Peyer's patch (tissue), 4 donors: ENCODE measurements around the gene C16orf89.
"Not testable (repeated sequence)": the region's sequence is repeated elsewhere in the genome, so short reads cannot be mapped to it uniquely, and the experiment has no call there.

Source experiments
- CTCF ChIP-seq, 6 experiments: fragments of 450-650 bp in 4 of 6; fragments of 200-600 bp in 2 of 6; sonication (generic) in 1 of 6; IDR thresholded peaks; one replicate each; pipeline ENCODE4 v1.5.1; 2017 to 2019; ENCODE audit warnings: antibody characterized with exemption in 6 of 6, mild to moderate bottlenecking in 3 of 6, moderate library complexity in 1 of 6
- POLR2A ChIP-seq, 2 donors: fragments of 450-650 bp; IDR thresholded peaks; one replicate each; pipeline ENCODE4 v1.5.1; 2017; ENCODE audit warnings: antibody characterized with exemption in 2 of 2, mild to moderate bottlenecking in 2 of 2, moderate library complexity in 2 of 2

- TF ChIP-seq CTCF, POLR2A (IDR thresholded peaks at IDR 0.05): not testable (repeated sequence)
Measured at GRCh38 chr16:5088086-5088790, 22.5 kb upstream of the C16orf89 start.
